Stimulated activated CD8-positive, alpha-beta memory T cell treated with anti-CD3 and anti-CD28 coated beads, Interleukin-12 subunit alpha, Interleukin-12 subunit beta, amount 100 ng/mL, for 24 hours (primary cell): ENCODE measurements around the gene GLP1R.
"Not testable (repeated sequence)": the region's sequence is repeated elsewhere in the genome, so short reads cannot be mapped to it uniquely, and the experiment has no call there.

Source experiments
- DNase-seq: peaks from one replicate; pipeline ENCODE4 v3.0.0-alpha.2; 2020; ENCODE audit errors: extremely low read depth

The GLP1R gene

DNA sequence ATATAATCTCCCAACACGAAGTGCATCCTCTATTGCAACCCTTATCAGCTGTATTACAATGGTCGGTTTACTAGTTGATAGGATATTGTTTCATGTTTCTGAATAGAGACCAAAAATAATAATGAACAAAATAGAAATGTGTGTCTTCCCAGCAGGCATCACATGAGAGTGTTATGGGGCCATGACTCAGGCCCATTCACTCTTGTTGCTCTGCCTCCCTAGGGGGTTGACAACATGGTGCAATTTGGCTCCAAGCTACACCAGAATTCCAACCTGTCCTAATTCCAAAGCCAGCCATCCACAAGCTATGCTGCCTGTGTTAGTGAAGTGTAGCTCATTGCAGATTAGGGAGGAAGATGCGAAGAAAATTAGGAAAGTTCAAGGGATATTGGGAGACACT, 79.5 kb downstream of the GLP1R start:
- no peak for DNase-seq

GRCh38 chr6:39128832-39129231, 80.3 kb downstream of the GLP1R start:
- no peak for DNase-seq

DNA sequence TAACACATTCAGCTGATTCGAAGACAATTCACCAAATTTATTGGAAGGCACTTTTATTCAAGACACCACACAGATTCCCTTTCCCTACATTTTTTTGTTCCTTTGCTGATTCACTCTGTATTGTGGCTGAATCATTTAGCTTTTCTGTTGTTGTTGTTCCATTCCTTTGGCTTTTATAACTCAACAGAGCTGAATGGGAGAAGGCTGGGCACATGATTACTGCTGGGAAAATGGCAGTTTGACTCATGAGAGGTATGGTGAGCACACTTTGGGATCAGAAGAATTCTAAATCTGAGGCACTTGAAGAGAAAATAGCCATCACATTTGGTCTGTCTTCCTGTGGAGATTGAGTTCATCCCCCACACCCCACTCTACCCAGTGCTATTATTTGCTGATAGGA, 82.1 kb downstream of the GLP1R start:
- DNase-seq: no peak

- not testable (repeated sequence) for DNase-seq
Measured at GRCh38 chr6:39134761-39135160, 86.2 kb downstream of the GLP1R start.

DNA sequence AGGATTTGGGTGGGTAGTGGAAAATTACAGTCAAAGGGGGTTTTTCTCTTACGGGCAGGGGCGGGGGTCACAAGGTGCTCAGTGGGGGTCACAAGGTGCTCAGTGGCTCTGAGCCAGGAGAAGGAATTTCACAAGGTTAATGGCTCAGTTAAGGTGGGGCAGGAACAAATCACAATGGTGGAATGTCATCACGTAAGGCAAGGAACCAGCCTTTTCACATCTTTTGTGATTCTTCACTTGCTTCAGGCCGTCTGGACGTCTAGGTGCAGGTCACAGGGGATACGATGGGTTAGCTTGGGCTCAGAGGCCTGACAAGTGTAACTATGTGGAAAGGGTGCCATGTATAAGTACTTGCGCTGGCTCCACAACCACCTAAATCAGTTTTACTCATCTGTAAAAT, 87.6 kb downstream of the GLP1R start:
- not testable (repeated sequence) for DNase-seq

DNA sequence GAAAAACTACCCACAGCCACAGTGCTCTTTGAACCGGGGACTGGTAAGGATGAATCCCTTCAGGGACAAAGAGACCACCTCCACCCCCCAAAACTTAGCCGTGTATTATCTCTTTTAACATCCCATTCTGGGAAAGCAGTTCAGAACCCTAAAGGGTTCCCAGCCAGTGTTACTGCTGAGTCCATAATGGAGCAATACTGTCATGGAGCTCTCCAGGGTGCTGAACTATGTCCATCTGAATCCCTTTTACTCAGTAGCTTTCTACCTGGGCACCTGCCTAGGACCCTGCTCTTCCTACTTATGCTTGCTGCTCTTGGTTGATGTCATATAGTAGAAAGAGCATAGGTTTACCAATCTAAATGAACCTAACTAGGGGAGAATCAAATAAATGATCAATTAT, 88.7 kb downstream of the GLP1R start:
- no peak for DNase-seq
